Activated CD8-positive, alpha-beta memory T cell treated with anti-CD3 and anti-CD28 coated beads for 4 hours (primary cell): ENCODE results near the gene ATF7IP2.
"Not testable (repeated sequence)": the region's sequence is repeated elsewhere in the genome, so short reads cannot be mapped to it uniquely, and the experiment has no call there.

Experiments used
- DNase-seq, 2 donors: peaks; one replicate each; pipeline ENCODE4 v3.0.0-alpha.2; 2020; ENCODE audit warnings: low read depth in 2 of 2

Gene ATF7IP2

DNA sequence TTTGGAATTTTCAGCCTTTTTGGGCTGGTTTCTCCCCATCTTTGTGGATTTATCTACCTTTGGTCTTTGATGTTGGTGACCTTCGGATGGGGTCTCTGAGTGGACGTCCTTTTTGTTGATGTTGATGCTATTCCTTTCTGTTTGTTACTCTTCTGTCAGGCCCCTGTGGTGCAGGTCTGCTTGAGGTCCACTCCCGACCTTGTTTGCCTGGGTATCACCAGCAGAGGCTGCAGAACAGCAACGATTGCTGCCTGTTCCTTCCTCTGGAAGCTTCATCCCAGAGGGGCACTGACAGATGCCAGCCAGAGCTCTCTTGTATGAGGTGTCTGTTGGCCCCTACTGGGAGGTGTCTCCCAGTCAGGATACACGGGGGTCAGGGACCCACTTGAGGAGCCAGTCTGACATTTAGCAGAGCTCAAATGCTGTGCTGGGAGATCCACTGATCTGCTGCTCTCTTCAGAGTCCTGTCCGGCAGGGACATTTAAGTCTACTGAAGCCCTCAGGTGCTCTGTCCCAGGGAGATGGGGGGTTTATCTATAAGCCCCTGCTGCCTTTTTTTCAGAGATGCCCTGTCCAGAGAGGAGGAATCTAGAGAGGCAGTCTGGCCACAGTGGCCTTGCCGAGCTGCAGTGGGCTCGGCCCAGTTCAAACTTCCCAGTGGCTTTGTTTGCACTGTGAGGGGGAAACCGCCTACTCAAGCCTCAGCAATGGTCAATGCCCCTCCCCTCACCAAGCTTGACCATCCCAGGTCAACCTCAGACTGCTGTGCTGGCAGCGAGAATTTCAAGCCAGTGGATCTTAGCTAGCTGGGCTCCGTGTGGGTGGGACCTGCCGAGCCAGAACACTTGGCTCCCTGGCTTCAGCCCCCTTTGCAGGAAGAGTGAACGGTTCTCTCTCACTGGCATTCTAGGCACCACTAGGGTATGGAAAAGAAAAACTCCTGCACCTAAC lies 66.6 kb downstream of the ATF7IP2 start:
- DNase-seq, result not testable (repeated sequence)

GRCh38 chr16:10453159-10453510 lies 67.3 kb downstream of the ATF7IP2 start:
- no peak for DNase-seq

- no peak for DNase-seq
These were observed 80.0 kb downstream of the ATF7IP2 start for GRCh38 chr16:10465821-10466220.

DNA sequence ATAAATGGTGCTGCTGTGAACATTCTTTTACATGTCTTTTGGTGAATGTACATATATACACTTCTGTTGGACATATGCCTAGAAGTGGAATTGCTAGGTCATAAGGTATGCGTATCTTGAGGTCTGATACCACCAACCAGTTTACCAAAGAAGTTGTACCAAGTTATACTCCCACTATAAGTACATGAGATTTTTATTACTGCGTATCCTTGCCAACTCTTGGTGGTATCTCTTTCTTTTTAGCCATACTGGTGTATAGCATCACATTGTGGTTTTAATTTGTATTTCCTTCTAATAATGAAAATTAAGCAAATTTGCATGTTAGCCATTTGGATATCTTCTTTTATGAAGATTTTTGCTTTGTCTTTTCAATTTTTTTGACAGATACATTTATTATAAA lies 80.5 kb downstream of the ATF7IP2 start:
- DNase-seq, result no peak

- no peak for DNase-seq
These were observed 81.0 kb downstream of the ATF7IP2 start for GRCh38 chr16:10466861-10467260.

DNA sequence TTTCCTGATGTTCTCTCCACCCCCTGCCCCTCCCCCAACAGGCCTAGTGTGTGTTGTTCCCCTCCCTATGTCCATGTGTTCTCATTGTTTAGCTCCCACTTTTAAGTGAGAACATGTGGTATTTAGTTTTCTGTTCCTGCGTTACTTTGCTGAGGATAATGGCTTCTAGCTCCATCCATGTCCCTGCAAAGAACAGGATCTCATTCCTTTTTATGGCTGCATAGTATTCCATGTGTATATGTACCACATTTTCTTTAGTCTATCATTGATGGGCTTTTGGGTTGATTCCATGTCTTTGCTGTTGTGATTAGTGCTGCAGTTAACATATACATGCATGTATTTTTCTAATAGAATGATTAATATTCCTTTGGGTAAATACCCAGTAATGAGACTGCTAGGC lies 90.8 kb downstream of the ATF7IP2 start:
- not testable (repeated sequence) for DNase-seq

DNA sequence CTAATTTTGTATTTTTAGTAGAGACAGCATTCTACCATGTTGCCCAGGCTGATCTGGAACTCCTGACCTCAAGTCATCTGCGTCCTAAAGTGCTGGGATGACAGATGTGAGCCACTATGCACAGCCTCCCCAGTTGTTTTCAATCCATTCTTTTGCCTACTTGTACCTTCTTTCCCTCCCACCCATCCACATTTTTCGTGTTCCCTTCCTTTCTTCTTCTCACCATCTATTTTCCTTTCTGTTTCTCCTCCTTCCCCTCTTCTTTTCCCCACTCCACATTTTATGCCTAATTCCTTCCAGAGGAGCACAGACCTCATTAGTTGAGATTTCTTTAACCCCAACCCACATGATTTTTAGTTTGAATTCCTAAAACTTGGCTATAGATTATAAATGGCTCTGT lies 94.3 kb downstream of the ATF7IP2 start:
- no peak for DNase-seq

GRCh38 chr16:10485159-10485558 lies 99.3 kb downstream of the ATF7IP2 start:
- DNase-seq, result no peak

DNA sequence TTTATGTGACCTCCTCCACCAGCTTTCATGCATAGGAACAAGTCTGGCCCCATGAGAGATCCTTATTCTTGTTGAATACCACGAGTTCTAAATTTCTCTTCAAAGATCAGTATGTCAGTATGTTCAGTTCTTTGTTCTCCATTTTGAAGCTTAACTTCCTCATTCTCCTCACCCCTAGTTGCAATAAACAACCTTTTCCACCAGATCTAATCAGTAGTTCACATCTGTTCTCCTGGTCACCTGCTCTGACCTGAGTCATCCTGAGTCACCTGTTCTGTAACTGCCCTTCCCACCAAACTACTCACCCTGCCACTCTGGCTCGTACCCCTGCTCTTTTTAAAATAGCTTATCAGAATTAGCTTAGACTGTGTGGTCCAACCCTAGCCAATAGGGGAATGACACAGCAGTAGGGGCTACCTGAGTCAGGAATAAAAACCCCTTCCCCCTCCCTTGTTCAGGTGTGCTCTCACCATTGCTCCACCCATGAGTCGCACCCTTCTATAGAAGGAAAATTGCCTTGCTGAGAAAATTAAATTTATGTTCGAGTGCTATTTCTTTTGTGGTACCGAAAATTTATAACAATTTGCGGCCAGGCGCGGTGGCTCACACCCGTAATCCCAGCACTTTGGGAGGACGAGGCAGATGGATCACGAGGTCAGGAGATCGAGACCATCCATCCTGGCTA lies 100.0 kb downstream of the ATF7IP2 start:
- no peak for DNase-seq

GRCh38 chr16:10490141-10490540 lies 104.3 kb downstream of the ATF7IP2 start:
- DNase-seq, result no peak

DNA sequence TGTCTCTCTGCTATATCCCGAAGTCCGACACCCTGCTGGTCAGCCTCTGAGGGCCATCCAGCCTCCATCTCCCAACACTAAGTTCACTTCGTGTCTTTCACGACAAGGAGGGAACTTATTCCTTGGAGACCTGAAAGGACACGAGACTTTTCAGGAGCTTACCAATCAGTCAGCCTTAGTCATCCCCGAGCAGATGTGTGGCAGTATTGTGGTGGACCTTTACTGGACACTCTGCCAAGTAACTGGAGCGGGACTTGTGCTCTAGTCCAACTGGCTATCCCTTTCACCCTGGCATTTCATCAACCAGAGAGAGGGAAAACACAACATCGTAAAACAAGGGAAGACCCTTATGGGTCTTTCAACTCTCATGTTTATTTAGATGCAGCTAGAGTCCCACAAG lies 107.4 kb downstream of the ATF7IP2 start:
- no peak for DNase-seq

- DNase-seq, result no peak
These were observed 108.6 kb downstream of the ATF7IP2 start for GRCh38 chr16:10494343-10495030.

DNA sequence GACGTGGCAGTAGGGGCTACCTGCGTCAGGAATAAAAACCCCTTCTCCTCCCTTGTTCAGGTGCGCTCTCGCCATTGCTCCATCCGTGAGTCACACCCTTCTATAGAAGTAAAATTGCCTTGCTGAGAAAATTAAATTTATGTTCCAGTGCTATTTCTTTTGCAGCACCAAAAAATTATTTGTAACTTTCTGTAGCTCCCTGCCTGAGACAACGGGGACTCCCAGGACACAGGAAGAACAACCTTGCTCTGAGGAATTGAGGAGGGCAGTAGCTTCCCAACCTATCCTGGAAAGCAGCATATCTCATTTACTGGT lies 109.1 kb downstream of the ATF7IP2 start:
- no peak for DNase-seq

- no peak for DNase-seq
These were observed 111.6 kb downstream of the ATF7IP2 start for GRCh38 chr16:10497132-10498101.

- DNase-seq, result no peak
These were observed 114.7 kb downstream of the ATF7IP2 start for GRCh38 chr16:10500582-10500981.

GRCh38 chr16:10501016-10501607 lies 115.3 kb downstream of the ATF7IP2 start:
- DNase-seq, result no peak

- DNase-seq, result no peak
These were observed 116.9 kb downstream of the ATF7IP2 start for GRCh38 chr16:10502776-10503175.

GRCh38 chr16:10504404-10504885 lies 118.6 kb downstream of the ATF7IP2 start:
- DNase-seq, result no peak

DNA sequence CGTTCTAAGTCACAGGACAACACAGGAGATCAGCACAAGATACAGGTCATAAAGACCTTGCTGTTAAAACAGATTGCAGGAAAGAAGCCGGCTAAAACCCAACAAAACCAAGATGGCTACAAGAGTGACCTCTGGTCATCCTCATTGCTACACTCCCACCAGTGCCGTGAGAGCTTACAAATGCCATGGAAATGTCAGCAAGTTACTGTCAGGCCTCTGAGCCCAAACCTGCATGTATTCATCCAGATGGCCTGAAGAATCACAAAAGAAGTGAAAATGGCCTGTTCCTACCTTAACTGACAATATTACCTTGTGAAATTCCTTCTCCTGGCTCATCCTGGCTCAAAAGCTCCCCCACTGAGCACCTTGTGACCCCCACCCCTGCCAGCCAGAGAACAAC lies 119.4 kb downstream of the ATF7IP2 start:
- not testable (repeated sequence) for DNase-seq

- peak; percentile 21 for DNase-seq
These were observed 123.7 kb downstream of the ATF7IP2 start for GRCh38 chr16:10509534-10510025.

- no peak for DNase-seq
These were observed 124.4 kb downstream of the ATF7IP2 start for GRCh38 chr16:10510279-10510678.
